ENCODE data around the gene FHL2.

DNA sequence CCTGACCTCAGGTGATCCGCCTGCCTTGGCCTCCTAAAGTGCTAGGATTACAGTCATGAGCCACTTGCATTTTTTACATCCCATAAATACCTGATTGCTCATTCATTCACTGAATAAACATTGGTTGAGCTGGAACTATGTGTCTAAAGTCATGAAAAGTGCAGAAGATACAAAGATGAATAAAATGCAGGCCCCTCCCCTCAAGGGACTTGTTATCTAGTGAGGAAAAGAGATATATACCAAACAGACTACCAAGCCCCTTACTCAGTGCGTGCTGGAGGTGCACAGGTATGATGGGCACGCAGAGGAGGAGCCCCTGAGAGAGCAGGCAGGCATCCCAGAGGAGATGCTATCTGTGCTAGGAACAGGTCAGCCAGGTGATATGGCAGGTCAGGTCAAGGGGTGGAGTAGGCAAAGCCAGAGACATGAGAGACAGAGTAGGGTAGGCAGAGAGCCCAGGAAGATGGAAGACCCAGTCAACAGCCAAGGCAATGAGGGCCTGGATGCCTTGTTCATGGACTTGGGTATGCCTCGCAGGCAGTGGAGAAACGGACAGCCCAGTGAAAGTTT is 7.7 kb downstream of the FHL2 start:
- TF ChIP-seq, protein P1, sequence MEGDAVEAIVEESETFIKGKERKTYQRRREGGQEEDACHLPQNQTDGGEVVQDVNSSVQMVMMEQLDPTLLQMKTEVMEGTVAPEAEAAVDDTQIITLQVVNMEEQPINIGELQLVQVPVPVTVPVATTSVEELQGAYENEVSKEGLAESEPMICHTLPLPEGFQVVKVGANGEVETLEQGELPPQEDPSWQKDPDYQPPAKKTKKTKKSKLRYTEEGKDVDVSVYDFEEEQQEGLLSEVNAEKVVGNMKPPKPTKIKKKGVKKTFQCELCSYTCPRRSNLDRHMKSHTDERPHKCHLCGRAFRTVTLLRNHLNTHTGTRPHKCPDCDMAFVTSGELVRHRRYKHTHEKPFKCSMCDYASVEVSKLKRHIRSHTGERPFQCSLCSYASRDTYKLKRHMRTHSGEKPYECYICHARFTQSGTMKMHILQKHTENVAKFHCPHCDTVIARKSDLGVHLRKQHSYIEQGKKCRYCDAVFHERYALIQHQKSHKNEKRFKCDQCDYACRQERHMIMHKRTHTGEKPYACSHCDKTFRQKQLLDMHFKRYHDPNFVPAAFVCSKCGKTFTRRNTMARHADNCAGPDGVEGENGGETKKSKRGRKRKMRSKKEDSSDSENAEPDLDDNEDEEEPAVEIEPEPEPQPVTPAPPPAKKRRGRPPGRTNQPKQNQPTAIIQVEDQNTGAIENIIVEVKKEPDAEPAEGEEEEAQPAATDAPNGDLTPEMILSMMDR (IDR thresholded peaks at IDR 0.05), result no peak
- no peak for TF ChIP-seq POLR2A (IDR thresholded peaks at IDR 0.05)

All from Peyer's patch (tissue), 4 donors.